ENCODE measurements around the gene PRMT1.

PRMT1 gene

GRCh38 chr19:49672131-49672919 is 4.7 kb upstream of the PRMT1 start:
- FAIRE-seq, result no peak

- peak; percentile 54 for FAIRE-seq
Observed at GRCh38 chr19:49676136-49676783, 811 bp upstream of the PRMT1 start.

- peak; percentile 99 for FAIRE-seq
Observed at GRCh38 chr19:49676784-49677230, 264 bp upstream of the PRMT1 start.

- FAIRE-seq, result no peak
Observed at GRCh38 chr19:49677901-49678674, 1.0 kb downstream of the PRMT1 start.

- FAIRE-seq, result no peak
Observed at GRCh38 chr19:49678985-49679770, 2.1 kb downstream of the PRMT1 start.

- FAIRE-seq, result no peak
Observed at GRCh38 chr19:49679771-49680413, 2.8 kb downstream of the PRMT1 start.

GRCh38 chr19:49680421-49681351 is 3.6 kb downstream of the PRMT1 start:
- FAIRE-seq, result no peak

- FAIRE-seq, result no peak
Observed at GRCh38 chr19:49681830-49682229, 4.8 kb downstream of the PRMT1 start.

- FAIRE-seq, result no peak
Observed at GRCh38 chr19:49682274-49682673, 5.2 kb downstream of the PRMT1 start.

GRCh38 chr19:49683814-49684250 is 6.8 kb downstream of the PRMT1 start:
- FAIRE-seq, result no peak

GRCh38 chr19:49684251-49684982 is 7.3 kb downstream of the PRMT1 start:
- FAIRE-seq, result no peak

- FAIRE-seq, result no peak
Observed at GRCh38 chr19:49684983-49685553, 8.0 kb downstream of the PRMT1 start.

- FAIRE-seq, result no peak
Observed at GRCh38 chr19:49685845-49686332, 8.8 kb downstream of the PRMT1 start.

GRCh38 chr19:49686503-49687088 is 9.5 kb downstream of the PRMT1 start:
- FAIRE-seq, result no peak

- no peak for FAIRE-seq
Observed at GRCh38 chr19:49687150-49687549, 10.1 kb downstream of the PRMT1 start.

- no peak for FAIRE-seq
Observed at GRCh38 chr19:49687566-49688316, 10.7 kb downstream of the PRMT1 start.

GRCh38 chr19:49688531-49689132 is 11.6 kb downstream of the PRMT1 start:
- FAIRE-seq, result no peak

Measured in A204.1 (cell line).